RPMI8226 (cell line): ENCODE measurements around the gene RAB11FIP4.
"Not testable (repeated sequence)": the region's sequence is repeated elsewhere in the genome, so short reads cannot be mapped to it uniquely, and the experiment has no call there.

ENCODE experiments used
- DNase-seq: peaks from one replicate; pipeline ENCODE4 v3.0.0-alpha.2; 2015

The RAB11FIP4 gene

GRCh38 chr17:31391496-31391949, at the start of gene RAB11FIP4:
TSS of gene RAB11FIP4 (plus strand) at chr17:31391675. CDS start at chr17:31391853, 178 bp downstream.
- peak; percentile 32 for DNase-seq

- DNase-seq = not testable (repeated sequence)
Observed at GRCh38 chr17:31345191-31345747, 46.2 kb upstream of the RAB11FIP4 start.

GRCh38 chr17:31349454-31349853, 42.0 kb upstream of the RAB11FIP4 start:
- DNase-seq = no peak

GRCh38 chr17:31355935-31356334, 35.5 kb upstream of the RAB11FIP4 start:
- no peak for DNase-seq

- no peak for DNase-seq
Observed at GRCh38 chr17:31357091-31357490, 34.4 kb upstream of the RAB11FIP4 start.

- DNase-seq = no peak
Observed at GRCh38 chr17:31357839-31358394, 33.6 kb upstream of the RAB11FIP4 start.

GRCh38 chr17:31364012-31364411, 27.5 kb upstream of the RAB11FIP4 start:
- DNase-seq = no peak

GRCh38 chr17:31366088-31366487, 25.4 kb upstream of the RAB11FIP4 start:
- no peak for DNase-seq

- DNase-seq = no peak
Observed at GRCh38 chr17:31369266-31369665, 22.2 kb upstream of the RAB11FIP4 start.

GRCh38 chr17:31371511-31372097, 19.9 kb upstream of the RAB11FIP4 start:
- peak; percentile 81 for DNase-seq

GRCh38 chr17:31373150-31374093, 18.1 kb upstream of the RAB11FIP4 start:
- peak; percentile 72 for DNase-seq

- no peak for DNase-seq
Observed at GRCh38 chr17:31374094-31374447, 17.4 kb upstream of the RAB11FIP4 start.

GRCh38 chr17:31374503-31374902, 17.0 kb upstream of the RAB11FIP4 start:
- no peak for DNase-seq

- no peak for DNase-seq
Observed at GRCh38 chr17:31378638-31379037, 12.8 kb upstream of the RAB11FIP4 start.

- DNase-seq = no peak
Observed at GRCh38 chr17:31379597-31380205, 11.8 kb upstream of the RAB11FIP4 start.

GRCh38 chr17:31381165-31381668, 10.3 kb upstream of the RAB11FIP4 start:
- DNase-seq = no peak

- DNase-seq = not testable (repeated sequence)
Observed at GRCh38 chr17:31382668-31383275, 8.7 kb upstream of the RAB11FIP4 start.

- not testable (repeated sequence) for DNase-seq
Observed at GRCh38 chr17:31383488-31383887, 8.0 kb upstream of the RAB11FIP4 start.

GRCh38 chr17:31385428-31386285, 5.8 kb upstream of the RAB11FIP4 start:
- DNase-seq = no peak

GRCh38 chr17:31386542-31387075, 4.9 kb upstream of the RAB11FIP4 start:
- no peak for DNase-seq

GRCh38 chr17:31387438-31387837, 4.0 kb upstream of the RAB11FIP4 start:
- DNase-seq = no peak
